OCI-LY7 (cell line): ENCODE measurements around the gene DCLK3. TPM values are rescaled to one million over a fixed set of nuclear protein-coding genes. Genes with fewer than 3 reads are reported as not detected.

Source experiments
- BruUV-seq: library from RNA; stranded (reverse); fragments of 400-500 nt; replicated peaks from 2 replicates; lab custom pipeline; 2021; lab: Mats Ljungman, UMichigan
- CTCF ChIA-PET: fragments of 300-600 bp; sonication (Branson Sonifier 250); formaldehyde crosslinking; loops from one replicate; lab custom pipeline; 2022; ENCODE audit warnings: antibody characterized with exemption; ENCODE audit not compliant: unreplicated experiment; lab: Charles Lee
- POLR2A ChIA-PET: fragments of 300-600 bp; sonication (Branson Sonifier 250); formaldehyde crosslinking; loops from one replicate; lab custom pipeline; 2022; ENCODE audit warnings: antibody characterized with exemption; lab: Charles Lee
- DNase-seq: peaks from one replicate; pipeline ENCODE4 v3.0.0-alpha.2; 2015; ENCODE audit warnings: low spot score
- H2AFZ ChIP-seq: fragments of 200-600 bp; sonication (generic), shearing (Covaris generic); 2 replicates; pipeline ENCODE4 v1.6.1; 2014; ENCODE audit warnings: mild to moderate bottlenecking, antibody characterized with exemption, low read length, moderate library complexity
- H3K27ac ChIP-seq: fragments of 200-600 bp; sonication (generic); 2 replicates; pipeline ENCODE4 v1.5.1; 2014; ENCODE audit warnings: mixed run types, low read depth, mild to moderate bottlenecking, moderate library complexity, low read length, inconsistent platforms; ENCODE audit not compliant: poor library complexity, severe bottlenecking
- H3K36me3 ChIP-seq: fragments of 200-600 bp; sonication (generic); 2 replicates; pipeline ENCODE4 v1.6.1; 2014; ENCODE audit warnings: mild to moderate bottlenecking, antibody characterized with exemption, low read length, moderate library complexity, mixed read lengths; ENCODE audit not compliant: insufficient read depth
- H3K4me1 ChIP-seq: fragments of 200-600 bp; sonication (generic); 2 replicates; pipeline ENCODE4 v1.5.1; 2014; ENCODE audit warnings: mild to moderate bottlenecking, low read length; ENCODE audit not compliant: insufficient read depth, poor library complexity, severe bottlenecking
- H3K4me2 ChIP-seq: fragments of 200-600 bp; sonication (generic); 2 replicates; pipeline ENCODE4 v1.6.1; 2014; ENCODE audit warnings: mild to moderate bottlenecking, low read length
- H3K4me3 ChIP-seq: fragments of 200-600 bp; sonication (generic); 2 replicates; pipeline ENCODE4 v1.5.1; 2014; ENCODE audit warnings: mild to moderate bottlenecking, low read depth, low read length; ENCODE audit not compliant: poor library complexity, severe bottlenecking
- H3K79me2 ChIP-seq: fragments of 200-600 bp; sonication (generic); 2 replicates; pipeline ENCODE4 v1.6.1; 2016; ENCODE audit warnings: low read depth, mild to moderate bottlenecking, low read length, moderate library complexity, mixed read lengths; ENCODE audit not compliant: insufficient read depth
- H3K9me2 ChIP-seq: fragments of 200-600 bp; sonication (generic); 2 replicates; pipeline ENCODE4 v1.6.1; 2016; ENCODE audit warnings: mild to moderate bottlenecking, low read length, mixed read lengths; ENCODE audit not compliant: insufficient read depth
- H3K9me3 ChIP-seq: fragments of 200-600 bp; sonication (generic); 2 replicates; pipeline ENCODE4 v1.6.1; 2014; ENCODE audit warnings: mild to moderate bottlenecking, mixed run types, low read length, mixed read lengths
- H4K20me1 ChIP-seq: fragments of 200-600 bp; sonication (generic); 2 replicates; pipeline ENCODE4 v1.6.1; 2014; ENCODE audit warnings: mild to moderate bottlenecking, antibody characterized with exemption, low read length, moderate library complexity, mixed read lengths; ENCODE audit not compliant: insufficient read depth
- EZH2phosphoT487 ChIP-seq: fragments of 200-600 bp; sonication (generic); IDR thresholded peaks from 2 replicates; pipeline ENCODE4 v1.6.1; 2018; ENCODE audit warnings: low read depth, borderline replicate concordance, mild to moderate bottlenecking, mixed run types, antibody characterized with exemption, low read length, moderate library complexity, mixed read lengths
- intact Hi-C: fragments of 100-400 bp; cut with micrococcal nuclease; formaldehyde crosslinking; loops from one replicate; pipeline ENCODE4 v1.10.0; 2022; ENCODE audit not compliant: unreplicated experiment
- total RNA-seq, 2 experiments: library from RNA; depleted of rRNA in 1 of 2; stranded (reverse); fragments of >200 nt in 1 of 2; shearing (Covaris generic) in 1 of 2; gene quantifications; 2 replicates each; pipeline ENCODE4 v1.2.3, GENCODE V29; 2014 to 2022
- TF ChIP-seq, protein P1 (sequence below): fragments of 200-600 bp; sonication (generic); conservative IDR thresholded peaks from 2 replicates; pipeline ENCODE4 v1.5.1; 2014; ENCODE audit warnings: mild to moderate bottlenecking, antibody characterized with exemption, low read length, moderate library complexity, mixed read lengths

The DCLK3 gene
- total RNA-seq, 2 experiments from 2014 or later, result not detected

DNA sequence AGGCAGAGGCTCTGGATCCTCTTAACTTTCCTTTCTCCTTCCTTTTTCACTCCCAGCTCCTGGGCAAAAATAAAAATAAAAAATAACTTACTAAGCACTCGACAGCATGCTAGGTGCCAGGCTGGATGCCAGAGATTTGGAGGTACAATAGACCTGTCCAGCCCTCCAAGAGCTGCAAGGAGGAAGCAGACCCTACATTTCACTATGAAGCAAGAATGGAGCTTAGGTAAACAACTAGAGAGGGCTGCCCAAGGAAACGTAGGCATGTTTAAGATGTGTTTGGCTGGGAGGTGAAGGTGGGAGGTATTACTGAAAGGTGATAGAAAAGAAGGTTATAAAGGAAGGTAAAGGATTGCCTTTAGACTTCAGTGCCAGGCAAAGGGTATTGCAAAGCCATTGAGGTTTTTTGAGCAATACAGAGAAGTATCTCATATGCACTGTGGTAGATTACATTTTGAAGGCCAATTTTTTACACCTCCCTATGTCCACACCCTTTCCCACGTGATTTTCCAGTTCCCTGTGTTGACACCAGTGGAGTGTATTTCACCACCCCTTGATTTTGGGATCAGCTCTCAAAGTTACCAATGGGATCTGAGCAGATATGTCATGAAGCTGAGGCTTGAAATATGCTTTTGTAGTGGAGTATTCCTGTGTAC lies 69.1 kb downstream of the DCLK3 start:
- H3K4me3 ChIP-seq, result no peak overlapping the region
- H3K4me1 ChIP-seq, result no peaks in the 10 kb centered on the region
- no peaks in the 10 kb centered on the region for H3K36me3 ChIP-seq
- no TSS peak for BruUV-seq
- no peak overlapping the region for H2AFZ ChIP-seq
- H3K4me2 ChIP-seq, result no peak overlapping the region
- no peaks in the 10 kb centered on the region for H3K79me2 ChIP-seq
- DNase-seq, result no peak
- intact Hi-C loops, result no loop called here
- no peaks in the 10 kb centered on the region for H4K20me1 ChIP-seq
- ChIA-PET POLR2A (interaction anchor here (0.6 to 1.0 kb wide), 2 partner anchors 192 to 339 kb away, joined by 3 read pairs; no protein-coding TSS in a partner anchor), CTCF (no interaction called here)
- H3K27ac ChIP-seq, result no peak overlapping the region
- H3K9me2 ChIP-seq, result no peaks in the 10 kb centered on the region
- no peaks in the 10 kb centered on the region for H3K9me3 ChIP-seq
- TF ChIP-seq, protein P1, sequence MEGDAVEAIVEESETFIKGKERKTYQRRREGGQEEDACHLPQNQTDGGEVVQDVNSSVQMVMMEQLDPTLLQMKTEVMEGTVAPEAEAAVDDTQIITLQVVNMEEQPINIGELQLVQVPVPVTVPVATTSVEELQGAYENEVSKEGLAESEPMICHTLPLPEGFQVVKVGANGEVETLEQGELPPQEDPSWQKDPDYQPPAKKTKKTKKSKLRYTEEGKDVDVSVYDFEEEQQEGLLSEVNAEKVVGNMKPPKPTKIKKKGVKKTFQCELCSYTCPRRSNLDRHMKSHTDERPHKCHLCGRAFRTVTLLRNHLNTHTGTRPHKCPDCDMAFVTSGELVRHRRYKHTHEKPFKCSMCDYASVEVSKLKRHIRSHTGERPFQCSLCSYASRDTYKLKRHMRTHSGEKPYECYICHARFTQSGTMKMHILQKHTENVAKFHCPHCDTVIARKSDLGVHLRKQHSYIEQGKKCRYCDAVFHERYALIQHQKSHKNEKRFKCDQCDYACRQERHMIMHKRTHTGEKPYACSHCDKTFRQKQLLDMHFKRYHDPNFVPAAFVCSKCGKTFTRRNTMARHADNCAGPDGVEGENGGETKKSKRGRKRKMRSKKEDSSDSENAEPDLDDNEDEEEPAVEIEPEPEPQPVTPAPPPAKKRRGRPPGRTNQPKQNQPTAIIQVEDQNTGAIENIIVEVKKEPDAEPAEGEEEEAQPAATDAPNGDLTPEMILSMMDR, result no peak
- TF ChIP-seq EZH2phosphoT487, result no peak

DNA sequence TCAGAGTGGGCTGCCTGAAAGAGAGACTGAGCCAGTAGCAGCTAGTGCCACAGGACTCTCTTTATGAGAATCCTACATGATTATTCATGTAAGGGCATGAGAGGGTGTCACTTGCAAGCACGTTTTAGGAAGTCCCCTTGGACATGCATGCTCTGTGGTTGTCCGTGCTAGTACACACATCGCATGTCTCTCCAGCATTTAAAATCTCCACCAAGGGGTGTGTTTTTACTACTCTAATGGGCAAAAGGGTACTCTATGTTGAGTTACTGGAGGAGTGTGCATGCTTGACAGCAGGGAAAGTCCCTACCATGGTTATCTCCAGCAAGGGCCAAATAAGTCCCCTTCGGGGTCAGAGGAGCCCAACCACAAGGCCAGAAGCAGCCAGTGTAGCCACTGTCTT lies 70.7 kb downstream of the DCLK3 start:
- DNase-seq, result no peak
- no peaks in the 10 kb centered on the region for H3K36me3 ChIP-seq
- no peaks in the 10 kb centered on the region for H3K9me2 ChIP-seq
- H2AFZ ChIP-seq, result no peak overlapping the region
- no peaks in the 10 kb centered on the region for H4K20me1 ChIP-seq
- no TSS peak for BruUV-seq
- no peak overlapping the region for H3K4me3 ChIP-seq
- no peaks in the 10 kb centered on the region for H3K4me1 ChIP-seq
- TF ChIP-seq EZH2phosphoT487, result no peak
- TF ChIP-seq, protein P1, result no peak
- no peaks in the 10 kb centered on the region for H3K79me2 ChIP-seq
- no peak overlapping the region for H3K4me2 ChIP-seq
- intact Hi-C loops, result no loop called here
- H3K27ac ChIP-seq, result no peak overlapping the region
- H3K9me3 ChIP-seq, result no peaks in the 10 kb centered on the region
- CTCF ChIA-PET, result no interaction called here
- POLR2A ChIA-PET, result no interaction called here

- POLR2A ChIA-PET, result no interaction called here
- TF ChIP-seq, protein P1, result no peak
- no peak for TF ChIP-seq EZH2phosphoT487
Measured at GRCh38 chr3:36689560-36689959, 74.8 kb downstream of the DCLK3 start.

More at GRCh38 chr3:36689560-36689959, 74.8 kb downstream of the DCLK3 start:
- intact Hi-C loops, result no loop called here
- CTCF ChIA-PET, result no interaction called here
- no peak overlapping the region for H3K4me3 ChIP-seq
- no peak overlapping the region for H3K27ac ChIP-seq
- no peak overlapping the region for H2AFZ ChIP-seq
- H3K4me1 ChIP-seq, result no peaks in the 10 kb centered on the region
- no peaks in the 10 kb centered on the region for H3K79me2 ChIP-seq
- H3K4me2 ChIP-seq, result no peak overlapping the region
- no peak for DNase-seq
- H3K9me2 ChIP-seq, result no peaks in the 10 kb centered on the region
- H3K36me3 ChIP-seq, result no peaks in the 10 kb centered on the region
- no peaks in the 10 kb centered on the region for H4K20me1 ChIP-seq
- H3K9me3 ChIP-seq, result no peaks in the 10 kb centered on the region
- no TSS peak for BruUV-seq
